ENCODE measurements around the gene TULP1. TPM values are rescaled to one million over a fixed set of nuclear protein-coding genes. Genes with fewer than 3 reads are reported as not detected.

TULP1 gene
- total RNA-seq, 4 donors from 2014 or later, result 1.2 TPM; not detected in 3

- 47% methylated on average over 5 of the region's 5 CpGs for WGBS
- Histone ChIP-seq H3K27me3 (peaks cover 0 to 96% (median 26%) of the 10 kb centered on the region in 4 donors), H3K4me1 (peaks cover 6 to 12% (median 10%) of the 10 kb centered on the region in 4 donors), H3K36me3 (no peaks in the 10 kb centered on the region), H3K27ac (replicated peaks in 1 of 4) (no peak overlapping the region), H3K9me3 (no peaks in the 10 kb centered on the region), H3K4me3 (no peak overlapping the region)
- TF ChIP-seq POLR2AphosphoS5 (IDR thresholded peaks at IDR 0.05) (no peak), CTCF (IDR thresholded peaks at IDR 0.05) (no peak), EP300 (IDR thresholded peaks at IDR 0.05) (no peak), POLR2A (IDR thresholded peaks at IDR 0.05; ENCODE audit: low read depth) (no peak)
- DNase-seq (ENCODE audit: extremely low spot score), result no peak
- intact Hi-C loops (cut with DNase I), result loop anchor here (10.0 kb wide), 1 partner anchor 1056 kb away; no protein-coding TSS in a partner anchor
Observed at GRCh38 chr6:35508542-35508941, 4.2 kb downstream of the TULP1 start.

- TF ChIP-seq POLR2AphosphoS5 (IDR thresholded peaks at IDR 0.05) (no peak), EP300 (IDR thresholded peaks at IDR 0.05) (no peak), CTCF (IDR thresholded peaks at IDR 0.05) (no peak), POLR2A (IDR thresholded peaks at IDR 0.05; ENCODE audit: low read depth) (no peak)
- intact Hi-C loops (cut with DNase I), result loop anchor here (10.0 kb wide), 1 partner anchor 1057 kb away; no protein-coding TSS in a partner anchor
- Histone ChIP-seq H3K4me1 (peaks cover 6 to 12% (median 10%) of the 10 kb centered on the region in 4 donors), H3K27ac (replicated peaks in 1 of 4) (no peak overlapping the region), H3K4me3 (no peak overlapping the region), H3K27me3 (peaks cover 0 to 97% (median 28%) of the 10 kb centered on the region in 4 donors), H3K36me3 (no peaks in the 10 kb centered on the region), H3K9me3 (no peaks in the 10 kb centered on the region)
- DNase-seq (ENCODE audit: extremely low spot score), result no peak
- 88% methylated on average over 2 of the region's 2 CpGs for WGBS
Observed at GRCh38 chr6:35508027-35508426, 4.7 kb downstream of the TULP1 start.

GRCh38 chr6:35507221-35507620 lies 5.5 kb downstream of the TULP1 start:
- intact Hi-C loops (cut with DNase I), result loop anchor here (10.0 kb wide), 1 partner anchor 1058 kb away; no protein-coding TSS in a partner anchor
- no peaks in the 10 kb centered on the region for H3K36me3 ChIP-seq
- no peak overlapping the region for H3K27ac ChIP-seq (replicated peaks in 1 of 4)
- no peak overlapping the region for H3K4me3 ChIP-seq
- H3K27me3 ChIP-seq, result peaks cover 0 to 97% (median 26%) of the 10 kb centered on the region in 4 donors
- TF ChIP-seq CTCF (IDR thresholded peaks at IDR 0.05) (no peak), POLR2A (IDR thresholded peaks at IDR 0.05; ENCODE audit: low read depth) (no peak), POLR2AphosphoS5 (IDR thresholded peaks at IDR 0.05) (no peak), EP300 (IDR thresholded peaks at IDR 0.05) (no peak)
- no peak for DNase-seq (ENCODE audit: extremely low spot score)
- peaks cover 6 to 11% (median 9%) of the 10 kb centered on the region in 4 donors for H3K4me1 ChIP-seq
- 100% methylated on average over 2 of the region's 2 CpGs for WGBS
- no peaks in the 10 kb centered on the region for H3K9me3 ChIP-seq

GRCh38 chr6:35506536-35506935 lies 6.2 kb downstream of the TULP1 start:
- WGBS, result 96% methylated on average over 3 of the region's 3 CpGs
- DNase-seq (ENCODE audit: extremely low spot score), result no peak
- H3K4me1 ChIP-seq, result peaks cover under 1 to 4% (median 3%) of the 10 kb centered on the region in 4 donors
- H3K4me3 ChIP-seq, result no peak overlapping the region
- H3K36me3 ChIP-seq, result no peaks in the 10 kb centered on the region
- TF ChIP-seq POLR2A (IDR thresholded peaks at IDR 0.05; ENCODE audit: low read depth) (no peak), POLR2AphosphoS5 (IDR thresholded peaks at IDR 0.05) (no peak), CTCF (IDR thresholded peaks at IDR 0.05) (no peak), EP300 (IDR thresholded peaks at IDR 0.05) (no peak)
- intact Hi-C loops (cut with DNase I), result loop anchor here (10.0 kb wide), 1 partner anchor 1058 kb away; no protein-coding TSS in a partner anchor
- H3K27me3 ChIP-seq, result peaks cover 0 to 91% (median 21%) of the 10 kb centered on the region in 4 donors
- no peak overlapping the region for H3K27ac ChIP-seq (replicated peaks in 1 of 4)
- H3K9me3 ChIP-seq, result no peaks in the 10 kb centered on the region
